Fibroblast of skin of left biceps (primary cell): ENCODE results near the gene MED13L.

Experiments
- DNase-seq, 2 experiments: peaks; one replicate each; pipeline ENCODE4 v3.0.0-alpha.2; 2013; ENCODE audit warnings: low read depth in 2 of 2

The MED13L gene

DNA sequence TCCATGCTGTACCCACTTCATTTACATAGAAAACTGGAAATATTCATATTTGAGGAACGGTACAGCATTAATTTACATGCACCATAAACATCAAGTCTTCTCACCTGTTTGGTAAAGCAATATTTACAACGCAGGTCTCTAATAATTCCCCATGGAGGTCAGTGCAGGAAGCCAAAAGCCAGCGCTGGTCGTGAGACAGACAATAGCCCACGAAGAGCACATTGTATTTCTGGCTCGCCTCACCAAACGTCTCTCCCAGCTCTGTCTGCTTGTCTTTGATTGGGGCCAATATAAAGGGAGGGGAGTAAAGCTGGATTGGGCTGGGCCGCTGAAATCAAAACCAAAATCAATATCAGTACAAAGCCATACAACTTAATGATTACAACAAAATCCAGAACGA lies 302.1 kb downstream of the MED13L start:
- no peak for DNase-seq

DNA sequence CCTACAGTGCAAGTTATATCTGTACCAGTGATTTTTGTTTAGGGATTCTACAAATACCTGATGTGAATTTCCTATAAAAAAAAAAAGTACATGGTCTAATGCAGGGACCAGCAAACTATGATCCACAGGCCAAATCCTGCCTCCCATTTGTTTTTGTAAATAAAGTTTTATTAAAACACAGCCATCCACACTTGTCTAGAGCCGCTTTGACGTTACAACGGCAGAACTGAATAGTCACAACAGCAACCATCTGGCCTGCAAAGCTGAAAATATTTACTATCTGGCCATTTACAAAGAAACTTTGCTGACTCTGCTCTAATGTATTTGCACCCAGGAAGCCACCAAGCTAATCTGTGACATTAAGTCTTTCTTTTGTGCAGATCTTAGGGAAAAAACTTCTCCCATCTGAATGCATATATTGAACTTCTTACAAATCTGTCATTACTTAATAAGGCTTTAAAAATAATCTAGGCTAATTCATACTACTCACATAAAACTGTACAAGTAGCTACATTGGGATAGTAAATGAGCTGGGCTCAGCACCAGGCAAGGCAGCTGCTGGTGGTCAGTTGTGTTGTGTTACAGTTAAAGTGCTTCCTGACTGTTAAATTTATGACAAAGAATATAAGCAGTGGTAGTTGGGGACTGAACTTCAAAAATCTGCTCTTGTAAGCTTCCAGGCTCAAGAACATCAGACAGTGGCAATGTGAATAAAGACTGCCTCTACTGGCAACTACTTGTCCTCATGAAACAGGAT lies 303.3 kb downstream of the MED13L start:
- DNase-seq, result no peak

DNA sequence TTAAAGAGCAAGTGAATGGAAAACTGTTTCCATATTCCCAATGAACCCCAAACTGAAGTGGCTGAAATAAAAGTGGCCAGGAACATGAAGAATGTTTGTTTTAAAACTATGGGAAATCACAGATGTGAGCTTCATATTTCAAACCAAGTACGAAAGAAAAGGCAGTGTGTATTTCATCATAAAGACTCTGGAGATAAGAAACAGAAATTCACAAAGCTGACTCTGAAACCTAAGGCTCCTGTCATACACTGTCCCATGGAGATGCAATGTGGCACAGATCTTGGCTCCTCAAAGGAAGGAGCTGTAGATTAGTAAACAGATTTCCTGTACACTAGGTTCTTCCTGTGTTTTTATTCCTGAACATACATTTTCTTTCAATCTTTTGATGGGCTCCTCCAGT lies 304.4 kb downstream of the MED13L start:
- DNase-seq, result no peak

DNA sequence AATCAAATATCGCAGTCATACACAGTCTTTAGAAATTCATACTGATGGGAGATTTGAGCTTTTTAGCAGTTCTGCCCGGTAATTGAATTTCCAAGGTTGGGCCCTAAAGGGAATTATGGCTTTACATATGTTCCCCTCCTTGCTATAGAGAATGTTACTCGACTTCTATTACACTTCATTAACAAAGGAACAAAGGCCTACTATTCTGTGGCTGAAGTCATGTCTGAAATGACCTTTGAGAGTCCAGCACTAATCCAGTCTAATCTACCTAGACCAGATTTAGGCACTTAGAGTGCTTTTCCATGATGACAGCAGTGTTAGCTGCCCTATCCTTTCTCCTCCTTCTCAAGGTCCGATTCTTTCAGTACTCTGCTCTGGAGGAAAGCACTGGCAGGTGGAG lies 305.3 kb downstream of the MED13L start:
- no peak for DNase-seq

DNA sequence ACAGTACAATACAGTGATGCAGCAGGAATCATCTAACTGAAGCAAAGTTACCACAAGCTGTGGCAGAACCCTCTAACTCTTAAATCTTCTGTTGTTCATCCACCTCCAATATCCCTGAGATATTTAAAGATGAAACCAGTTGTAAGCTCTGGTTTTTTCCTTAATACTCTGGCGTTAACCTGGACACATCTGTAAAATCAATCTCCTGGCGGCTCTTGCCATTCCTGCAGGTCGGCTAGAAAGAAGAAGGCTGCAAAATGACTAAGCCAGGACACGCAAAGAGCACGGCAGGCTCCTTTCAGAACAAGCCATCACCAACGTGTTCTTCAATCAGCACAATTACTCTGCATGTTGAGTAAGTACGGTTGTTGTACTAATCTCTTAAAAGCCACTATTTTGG lies 309.3 kb downstream of the MED13L start:
- no peak for DNase-seq

DNA sequence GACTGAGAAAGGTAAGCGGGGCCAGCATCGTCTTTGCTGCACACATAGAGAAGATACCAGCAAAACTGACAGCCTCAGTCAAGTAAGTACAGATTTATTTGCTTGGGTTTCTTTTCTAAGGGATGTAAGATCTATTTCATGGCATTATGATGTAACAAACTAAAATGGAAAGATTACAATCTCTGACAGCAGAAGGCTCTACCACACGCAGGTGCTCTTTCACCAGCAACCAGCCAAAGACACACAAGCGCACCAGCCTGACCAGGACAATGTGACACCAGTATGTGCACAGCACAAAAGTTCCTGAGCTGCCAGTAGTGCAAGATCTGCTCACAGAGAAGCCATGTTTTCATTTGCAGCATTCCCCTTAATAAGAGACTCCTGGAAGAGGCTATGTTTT lies 311.1 kb downstream of the MED13L start:
- DNase-seq, result no peak

DNA sequence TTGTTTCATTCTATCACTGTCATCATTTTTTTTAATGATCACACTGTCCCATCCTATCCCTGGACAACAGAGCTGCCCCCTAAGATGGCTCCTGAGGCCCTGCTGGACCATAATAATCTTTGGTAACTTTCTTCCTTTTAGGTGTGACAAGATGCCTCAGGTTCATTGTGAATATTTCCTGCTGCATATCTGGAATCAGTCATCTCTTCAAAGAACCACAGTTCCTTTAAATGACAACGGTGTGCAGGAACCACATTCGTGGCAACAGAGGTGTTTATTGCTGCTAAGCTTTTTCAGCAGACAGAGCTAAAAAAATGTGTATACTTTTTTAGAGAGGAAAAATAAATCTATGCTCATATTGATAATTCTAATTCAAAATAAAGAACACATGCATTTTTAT lies 312.9 kb downstream of the MED13L start:
- no peak for DNase-seq

DNA sequence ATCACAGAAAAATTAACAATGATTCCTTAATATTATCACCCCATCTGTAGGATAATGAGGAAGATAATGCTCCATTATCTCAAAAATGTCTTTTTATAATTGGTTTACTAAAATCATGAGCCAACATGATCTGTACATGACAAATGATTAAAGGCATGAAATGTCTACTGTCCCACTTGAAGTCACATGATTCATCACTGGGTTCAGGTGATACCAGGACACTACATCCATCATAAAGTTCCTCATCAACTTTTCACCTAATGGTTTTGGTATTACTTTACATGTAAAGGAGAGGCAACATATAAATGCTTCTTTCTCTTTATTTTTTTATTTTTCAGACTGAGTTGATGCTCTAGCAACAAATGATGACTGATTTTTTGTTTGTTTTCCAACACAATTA lies 313.3 kb downstream of the MED13L start:
- DNase-seq, result no peak

DNA sequence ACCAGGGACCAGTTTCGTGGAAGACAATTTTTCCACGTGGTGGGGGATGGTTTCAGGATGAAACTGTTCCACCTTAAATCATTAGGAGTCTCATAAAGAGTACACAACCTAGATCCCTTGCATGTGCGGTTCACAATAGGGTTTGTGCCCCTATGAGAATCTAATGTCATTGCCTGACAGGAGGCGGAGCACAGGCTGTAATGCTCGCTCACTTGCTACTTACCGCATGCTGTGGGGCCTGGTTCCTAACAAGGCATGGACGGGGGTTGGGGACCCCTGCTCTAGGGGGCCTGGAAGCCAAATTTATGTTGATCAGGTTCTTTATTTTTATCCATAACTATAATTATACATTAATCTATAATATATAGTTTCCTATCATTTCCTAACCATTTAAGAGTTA lies 315.3 kb downstream of the MED13L start:
- DNase-seq, result no peak

DNA sequence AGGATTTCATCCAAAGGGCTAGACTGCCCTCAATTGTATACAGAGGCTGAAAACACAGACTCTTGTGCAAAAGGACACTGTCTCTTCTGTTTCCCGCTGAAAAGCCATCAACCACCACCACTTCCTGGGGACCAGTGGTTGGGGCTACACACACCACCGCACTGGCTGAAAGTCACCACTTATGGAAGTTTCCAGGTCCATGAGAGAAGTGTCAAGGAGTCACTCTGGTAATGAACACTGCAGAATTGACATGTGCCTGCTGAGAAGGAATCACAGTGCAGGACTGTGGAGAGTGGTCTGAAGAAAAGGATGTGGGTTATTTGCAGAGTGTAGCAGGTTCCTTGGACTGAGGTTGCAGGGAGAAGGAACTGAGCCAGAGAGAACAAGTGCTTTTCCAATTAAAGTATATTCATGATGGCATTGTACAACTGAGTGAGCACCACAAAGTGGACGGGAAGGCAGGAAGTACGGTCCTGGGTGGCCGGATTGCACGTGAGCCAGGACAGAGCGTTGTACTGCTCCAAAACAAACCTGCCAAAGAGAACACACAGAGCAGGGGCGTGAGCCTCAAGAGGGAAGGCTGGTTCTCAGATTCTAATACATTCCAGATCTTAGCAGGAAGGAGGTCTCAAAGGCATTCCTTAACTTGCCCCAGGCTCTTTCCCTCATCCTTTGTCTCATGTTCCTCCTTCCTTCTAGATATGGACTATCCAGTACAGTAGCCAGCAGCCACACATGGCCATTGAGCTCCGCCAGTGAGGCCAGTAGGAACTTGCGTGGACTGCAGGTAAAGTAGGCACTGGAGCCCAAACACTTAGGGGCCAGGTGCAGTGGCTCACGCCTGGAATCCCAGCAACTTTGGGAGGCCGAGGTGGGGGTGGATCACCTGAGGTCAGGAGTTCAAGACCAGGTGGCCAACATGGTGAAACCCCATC lies 316.4 kb downstream of the MED13L start:
- DNase-seq, result no peak

DNA sequence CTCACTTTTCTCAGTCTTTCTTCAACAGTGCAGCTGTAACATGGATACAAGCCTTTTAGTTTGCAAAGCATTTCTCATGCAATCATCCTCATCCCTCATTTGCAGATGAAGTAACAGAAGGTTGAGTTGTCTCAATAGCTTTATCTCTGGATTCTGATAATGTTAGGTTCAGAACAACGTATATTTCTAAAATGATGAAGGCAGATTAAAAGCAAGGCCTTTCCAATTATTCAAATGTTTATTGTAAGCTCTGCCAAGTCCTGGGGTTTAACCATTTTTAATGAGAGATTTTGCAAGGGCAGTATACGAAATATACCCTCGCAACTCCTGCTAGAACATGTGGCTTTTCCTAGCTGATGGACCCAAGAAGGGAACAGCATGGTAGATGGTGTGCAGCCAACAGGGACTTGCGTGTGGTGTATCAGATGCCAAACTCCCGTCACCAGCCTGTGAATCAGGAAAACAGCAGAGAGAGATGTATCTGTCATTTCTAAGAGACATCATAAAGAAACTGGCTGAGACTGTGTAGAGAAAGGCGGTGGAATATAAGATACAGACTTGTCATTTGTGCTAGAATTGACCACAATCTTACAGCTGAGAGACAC lies 319.7 kb downstream of the MED13L start:
- no peak for DNase-seq

DNA sequence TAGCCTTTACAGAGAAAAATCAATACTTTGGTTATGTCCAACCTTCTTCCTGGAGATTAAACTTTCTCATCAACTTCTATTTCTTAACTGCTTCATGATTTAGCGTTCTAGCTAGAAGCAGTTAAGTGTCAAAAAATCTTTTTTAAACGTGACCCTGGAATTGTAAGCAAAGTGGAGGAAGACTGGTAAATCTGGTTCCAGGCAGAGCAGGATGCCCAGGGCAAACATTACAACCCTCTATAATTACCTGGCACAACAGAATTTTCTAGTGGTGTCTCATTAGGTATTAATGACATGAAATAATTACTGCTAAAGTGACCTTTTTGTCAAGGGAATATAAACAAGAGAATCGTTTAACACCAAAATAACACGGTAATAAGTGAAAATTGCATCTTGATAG lies 320.8 kb downstream of the MED13L start:
- no peak for DNase-seq

DNA sequence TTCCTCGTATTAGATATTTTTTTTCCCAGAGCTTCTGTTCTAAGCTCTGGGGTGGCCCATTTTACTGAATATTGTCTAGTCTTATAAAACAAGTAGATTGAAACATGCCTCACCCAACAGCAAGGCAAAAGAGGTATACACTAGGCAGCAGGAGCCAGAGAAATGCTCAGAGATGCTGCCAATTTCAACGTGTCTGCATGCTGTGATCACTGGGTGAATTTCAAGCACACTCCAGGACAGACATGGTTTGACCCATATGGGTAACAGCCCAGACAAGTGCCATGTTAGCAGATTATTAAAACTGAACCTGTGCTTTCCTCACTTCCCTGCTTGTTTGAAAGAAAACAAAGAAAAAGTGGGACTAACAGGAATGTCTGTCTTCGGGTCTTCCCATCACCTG lies 321.3 kb downstream of the MED13L start:
- DNase-seq, result no peak

DNA sequence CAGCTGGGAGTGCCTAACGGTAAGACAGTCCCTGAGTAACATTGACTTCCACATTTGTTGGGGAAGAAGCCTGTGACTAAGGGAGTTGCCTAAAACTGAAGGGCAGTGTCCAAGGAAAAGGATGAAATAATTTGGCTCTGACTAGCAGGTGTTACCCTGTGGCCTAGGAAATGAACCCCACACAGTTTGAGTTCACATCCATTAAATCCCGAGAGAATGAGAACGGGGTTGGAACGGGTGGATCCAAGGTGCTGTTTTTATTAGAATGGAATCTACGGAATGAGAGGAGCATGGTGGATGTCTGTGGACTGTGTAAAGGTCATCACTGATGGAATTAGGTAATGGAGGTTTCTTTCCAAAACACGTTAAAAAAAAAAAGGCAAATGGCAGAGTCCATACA lies 324.0 kb downstream of the MED13L start:
- DNase-seq, result no peak

DNA sequence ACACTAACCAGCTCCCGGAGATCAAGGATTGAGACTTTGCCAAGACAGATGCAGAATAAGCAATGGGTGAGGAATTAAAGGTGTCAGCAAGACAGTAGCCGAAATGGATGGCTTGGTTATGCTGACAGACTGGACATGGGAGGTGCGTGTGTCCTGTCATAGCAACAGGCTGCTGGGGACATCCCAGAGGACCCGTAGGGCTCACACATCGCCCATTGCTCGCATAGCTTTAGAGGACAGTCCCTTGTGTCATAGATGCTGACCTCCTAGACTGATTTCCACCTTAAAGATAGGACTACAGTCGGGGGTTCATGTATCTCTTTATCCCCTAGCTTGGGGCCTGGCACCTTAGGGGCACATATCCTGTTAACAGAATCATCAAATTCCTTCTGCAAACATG lies 324.5 kb downstream of the MED13L start:
- no peak for DNase-seq

DNA sequence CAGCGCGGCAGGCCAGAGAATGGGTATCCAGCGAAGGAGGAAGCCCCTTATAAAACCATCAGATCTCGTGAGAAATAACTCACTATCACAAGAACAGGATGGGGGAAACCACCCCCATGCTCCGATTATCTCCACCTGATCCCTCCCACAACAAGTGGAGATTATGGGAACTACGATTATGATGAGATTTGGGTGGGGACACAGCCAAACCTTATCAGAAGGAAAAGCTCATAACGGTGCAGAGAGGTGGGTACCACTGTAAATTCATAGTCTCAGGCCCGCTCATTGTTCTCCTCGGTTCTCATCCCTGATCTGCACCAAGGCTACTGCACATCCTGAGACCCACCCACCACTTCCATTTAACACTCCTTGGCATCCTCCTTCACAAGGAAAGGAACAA lies 326.5 kb downstream of the MED13L start:
- DNase-seq, result no peak

DNA sequence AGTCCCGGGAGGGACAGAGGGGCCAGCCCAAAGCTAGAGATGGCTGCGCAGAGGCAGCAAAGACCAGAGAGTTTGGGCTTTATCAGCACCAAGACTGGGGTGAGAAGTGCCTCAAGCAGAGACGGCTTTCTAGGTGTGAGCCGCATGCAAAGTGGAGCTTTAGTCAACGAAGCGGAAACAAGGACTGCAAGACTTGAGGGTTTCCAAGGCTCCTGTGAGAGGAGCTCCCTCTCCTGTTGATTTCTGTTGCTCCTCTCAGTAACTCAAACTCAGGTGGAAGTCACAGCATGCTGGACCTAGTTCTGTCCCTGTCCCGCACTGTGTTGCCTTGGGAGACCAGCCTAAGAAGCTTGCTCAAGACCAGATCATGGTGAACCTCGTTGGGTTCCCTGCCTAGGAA lies 327.8 kb downstream of the MED13L start:
- no peak for DNase-seq

DNA sequence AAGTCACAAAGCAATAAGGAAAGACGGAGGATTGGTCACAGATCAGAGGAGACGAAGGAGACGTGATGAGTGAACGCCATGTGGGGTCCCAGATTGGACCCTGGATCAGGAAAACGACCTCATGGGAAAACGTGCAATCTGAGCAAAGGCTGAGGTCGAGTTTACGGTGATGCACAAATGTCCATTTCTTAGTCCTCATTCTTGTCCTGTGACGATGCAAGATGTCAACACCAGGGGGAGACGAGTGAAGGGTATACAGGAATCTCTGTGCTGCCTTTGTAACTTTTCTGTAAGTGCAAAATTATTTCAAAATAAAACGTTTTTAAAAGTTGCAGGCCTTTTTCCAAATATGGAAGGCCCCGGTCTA lies 329.8 kb downstream of the MED13L start:
- DNase-seq, result no peak

DNA sequence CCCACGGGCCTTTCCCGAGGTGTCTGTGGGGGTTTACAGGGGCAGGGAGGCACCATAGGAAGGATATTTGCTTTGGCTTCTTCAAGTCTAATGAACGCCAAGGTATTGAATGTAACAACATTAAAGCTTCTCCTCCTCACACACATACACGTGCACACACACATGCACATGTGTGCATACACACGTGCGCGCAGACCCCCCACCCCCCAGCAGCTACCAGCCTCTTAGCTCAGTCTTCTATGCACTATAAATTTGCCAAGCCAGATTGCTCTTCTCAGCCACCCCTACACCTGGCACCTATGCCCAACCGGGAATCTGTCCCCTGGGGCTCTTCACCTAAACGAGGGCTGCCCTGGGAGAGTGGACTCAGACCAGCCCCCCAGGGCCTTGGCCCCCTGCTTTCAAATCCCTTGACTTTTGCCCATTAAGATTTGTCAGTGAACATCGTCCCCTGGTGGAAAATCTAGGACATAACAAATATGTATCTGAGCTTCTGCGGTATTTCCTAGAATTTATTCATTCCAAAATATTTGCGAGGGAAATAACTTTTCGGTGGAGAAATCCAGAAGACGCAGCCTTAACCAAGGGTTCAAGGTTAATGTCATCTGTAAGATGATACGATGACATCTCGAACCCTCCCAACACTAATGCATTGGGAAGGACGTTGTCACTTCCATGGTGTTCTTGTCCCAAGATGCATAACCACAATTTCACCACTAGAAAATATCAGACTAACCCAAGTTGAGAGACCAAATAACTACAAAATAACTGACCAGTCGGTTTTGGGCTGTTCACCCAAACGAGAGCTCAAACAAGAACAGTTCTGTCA lies 330.4 kb downstream of the MED13L start:
- no peak for DNase-seq

DNA sequence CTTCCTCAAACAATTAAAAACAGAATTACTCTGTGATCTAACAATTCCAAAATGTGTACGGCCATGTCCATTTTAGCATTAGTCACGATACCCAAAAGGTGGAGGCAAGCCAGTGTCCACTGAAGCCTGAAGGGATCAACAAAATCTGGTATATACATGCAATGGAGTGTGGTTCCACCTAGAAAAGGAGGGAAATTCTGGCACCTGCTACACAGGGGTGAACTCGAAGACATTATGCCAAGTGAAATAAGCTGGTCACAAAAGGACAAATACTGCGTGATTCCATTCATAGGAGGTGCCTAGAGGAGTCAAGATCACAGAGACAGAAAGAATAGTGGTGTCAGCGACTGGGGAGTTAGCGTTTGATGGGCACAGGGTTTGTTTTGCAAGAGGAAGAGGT lies 331.4 kb downstream of the MED13L start:
- no peak for DNase-seq

DNA sequence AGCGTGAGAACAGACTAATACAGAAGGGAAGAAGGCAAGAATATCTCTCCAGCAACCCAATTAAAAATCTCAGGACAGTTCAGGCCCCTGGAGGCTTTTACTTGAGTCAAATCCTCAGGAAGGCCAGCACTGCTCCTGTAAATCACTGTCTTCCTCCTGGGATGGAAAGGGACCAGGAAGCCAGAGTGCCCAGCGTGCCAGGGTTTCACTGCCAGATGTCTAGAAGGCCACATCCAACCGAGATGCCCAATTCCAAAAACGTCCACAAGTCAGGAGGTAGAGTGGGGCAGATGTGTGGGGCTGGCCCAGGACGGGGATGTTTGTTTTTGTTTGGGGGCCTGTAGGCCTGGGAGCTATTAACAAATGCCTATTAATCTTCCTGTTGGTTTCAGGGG lies 332.0 kb downstream of the MED13L start:
- no peak for DNase-seq
